ENCODE data around the gene MTFP1.
"Not testable (repeated sequence)": the region's sequence is repeated elsewhere in the genome, so short reads cannot be mapped to it uniquely, and the experiment has no call there.

Gene MTFP1

DNA sequence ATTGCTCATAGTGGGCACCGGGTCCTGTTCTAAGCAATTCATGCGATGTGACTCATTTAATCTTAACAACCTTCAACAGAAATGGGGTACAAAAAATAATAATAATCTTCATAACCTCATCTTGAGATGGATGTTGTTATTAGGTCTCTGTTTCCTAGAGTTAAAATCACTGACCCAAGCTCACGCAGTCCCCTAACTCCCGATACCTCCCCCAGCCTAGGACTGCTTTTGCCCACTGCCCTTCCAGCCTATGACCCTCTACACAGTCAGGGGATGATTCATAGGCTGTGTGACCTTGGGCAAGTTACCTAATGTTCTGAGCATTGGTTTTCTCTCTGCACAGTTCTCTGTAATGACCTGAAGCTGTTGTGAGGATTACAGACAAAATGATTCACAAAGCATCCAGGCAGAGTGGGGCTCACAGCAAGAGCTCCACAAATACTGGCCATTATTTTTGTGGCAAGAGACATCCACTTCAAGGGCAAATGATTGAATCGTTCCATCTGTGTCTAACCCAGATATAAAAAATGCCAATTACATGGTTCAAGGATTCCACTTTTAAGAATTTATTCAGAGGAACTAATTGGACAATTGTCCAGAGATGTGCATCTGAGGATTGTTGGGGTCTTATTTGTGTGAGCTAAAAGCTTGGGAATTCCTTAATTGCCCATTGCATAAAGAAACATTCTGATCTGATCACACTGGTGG lies 20.0 kb downstream of the MTFP1 start:
- H3K4me3 ChIP-seq (ENCODE audit: low read depth, low read length): no peak overlapping the region
- TF ChIP-seq, protein P1, sequence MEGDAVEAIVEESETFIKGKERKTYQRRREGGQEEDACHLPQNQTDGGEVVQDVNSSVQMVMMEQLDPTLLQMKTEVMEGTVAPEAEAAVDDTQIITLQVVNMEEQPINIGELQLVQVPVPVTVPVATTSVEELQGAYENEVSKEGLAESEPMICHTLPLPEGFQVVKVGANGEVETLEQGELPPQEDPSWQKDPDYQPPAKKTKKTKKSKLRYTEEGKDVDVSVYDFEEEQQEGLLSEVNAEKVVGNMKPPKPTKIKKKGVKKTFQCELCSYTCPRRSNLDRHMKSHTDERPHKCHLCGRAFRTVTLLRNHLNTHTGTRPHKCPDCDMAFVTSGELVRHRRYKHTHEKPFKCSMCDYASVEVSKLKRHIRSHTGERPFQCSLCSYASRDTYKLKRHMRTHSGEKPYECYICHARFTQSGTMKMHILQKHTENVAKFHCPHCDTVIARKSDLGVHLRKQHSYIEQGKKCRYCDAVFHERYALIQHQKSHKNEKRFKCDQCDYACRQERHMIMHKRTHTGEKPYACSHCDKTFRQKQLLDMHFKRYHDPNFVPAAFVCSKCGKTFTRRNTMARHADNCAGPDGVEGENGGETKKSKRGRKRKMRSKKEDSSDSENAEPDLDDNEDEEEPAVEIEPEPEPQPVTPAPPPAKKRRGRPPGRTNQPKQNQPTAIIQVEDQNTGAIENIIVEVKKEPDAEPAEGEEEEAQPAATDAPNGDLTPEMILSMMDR (IDR thresholded peaks at IDR 0.05; ENCODE audit: low read depth, low read length): no peak

DNA sequence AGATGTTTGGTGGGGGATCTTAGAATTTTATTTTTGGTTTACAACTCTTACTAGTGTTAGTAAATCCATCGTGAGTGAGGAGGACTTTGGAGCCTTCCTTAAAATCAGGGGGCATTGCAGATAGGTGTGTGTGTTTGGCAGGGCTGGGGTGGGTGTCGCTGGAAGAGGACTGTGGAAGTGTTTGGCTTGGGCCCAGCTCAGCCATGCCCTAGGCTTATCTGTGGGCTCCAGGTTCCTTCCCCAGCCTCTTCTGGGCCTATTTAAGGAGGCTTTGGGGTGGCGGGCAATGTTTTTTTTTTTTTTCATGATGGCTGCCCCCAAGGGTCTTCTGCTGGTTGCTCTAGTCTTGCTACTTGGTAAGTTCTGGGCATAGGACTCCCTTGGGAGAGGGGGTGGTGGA lies 22.1 kb downstream of the MTFP1 start:
- H3K4me3 ChIP-seq (ENCODE audit: low read depth, low read length): no peak overlapping the region
- TF ChIP-seq, protein P1 (IDR thresholded peaks at IDR 0.05; ENCODE audit: low read depth, low read length): no peak

DNA sequence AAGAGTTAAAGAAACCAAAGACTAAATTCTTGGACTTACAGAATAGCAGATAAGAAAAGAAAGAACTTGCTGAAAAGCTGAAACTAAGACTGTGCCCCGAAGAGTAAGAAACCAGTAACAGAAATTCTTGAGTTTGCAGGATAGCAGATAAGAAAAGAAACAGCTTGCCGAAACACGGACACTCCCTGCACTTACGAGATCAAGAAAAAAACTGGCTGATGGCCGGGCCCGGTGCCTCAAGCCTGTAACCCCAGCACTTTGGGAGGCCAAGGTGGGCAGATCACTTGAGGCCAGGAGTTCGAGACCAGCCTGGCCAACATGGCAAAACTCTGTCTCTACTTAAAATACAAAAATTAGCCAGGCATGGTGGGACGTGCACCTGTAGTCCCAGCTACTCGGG lies 25.9 kb downstream of the MTFP1 start:
- not testable (repeated sequence) for H3K4me3 ChIP-seq (ENCODE audit: low read depth, low read length)

DNA sequence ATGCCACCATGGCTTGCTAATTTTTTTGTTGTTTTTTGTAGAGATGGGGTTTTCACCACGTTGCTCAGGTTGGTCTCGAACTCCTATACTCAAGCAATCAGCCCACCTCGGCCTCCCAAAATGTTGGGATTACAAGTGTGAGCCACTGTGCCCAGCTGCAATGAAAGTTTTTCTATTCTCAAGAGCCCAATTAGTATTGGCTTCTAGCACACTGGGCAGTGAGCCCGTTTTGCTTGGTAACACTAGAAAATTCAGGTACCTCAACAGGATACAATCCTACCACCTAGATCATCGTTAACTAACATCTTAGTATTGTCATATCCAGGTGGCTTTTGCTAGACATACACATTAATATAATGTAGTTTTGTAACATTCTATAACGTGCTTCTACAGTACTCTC lies 27.3 kb downstream of the MTFP1 start:
- no peak overlapping the region for H3K4me3 ChIP-seq (ENCODE audit: low read depth, low read length)
- TF ChIP-seq, protein P1 (IDR thresholded peaks at IDR 0.05; ENCODE audit: low read depth, low read length): no peak

DNA sequence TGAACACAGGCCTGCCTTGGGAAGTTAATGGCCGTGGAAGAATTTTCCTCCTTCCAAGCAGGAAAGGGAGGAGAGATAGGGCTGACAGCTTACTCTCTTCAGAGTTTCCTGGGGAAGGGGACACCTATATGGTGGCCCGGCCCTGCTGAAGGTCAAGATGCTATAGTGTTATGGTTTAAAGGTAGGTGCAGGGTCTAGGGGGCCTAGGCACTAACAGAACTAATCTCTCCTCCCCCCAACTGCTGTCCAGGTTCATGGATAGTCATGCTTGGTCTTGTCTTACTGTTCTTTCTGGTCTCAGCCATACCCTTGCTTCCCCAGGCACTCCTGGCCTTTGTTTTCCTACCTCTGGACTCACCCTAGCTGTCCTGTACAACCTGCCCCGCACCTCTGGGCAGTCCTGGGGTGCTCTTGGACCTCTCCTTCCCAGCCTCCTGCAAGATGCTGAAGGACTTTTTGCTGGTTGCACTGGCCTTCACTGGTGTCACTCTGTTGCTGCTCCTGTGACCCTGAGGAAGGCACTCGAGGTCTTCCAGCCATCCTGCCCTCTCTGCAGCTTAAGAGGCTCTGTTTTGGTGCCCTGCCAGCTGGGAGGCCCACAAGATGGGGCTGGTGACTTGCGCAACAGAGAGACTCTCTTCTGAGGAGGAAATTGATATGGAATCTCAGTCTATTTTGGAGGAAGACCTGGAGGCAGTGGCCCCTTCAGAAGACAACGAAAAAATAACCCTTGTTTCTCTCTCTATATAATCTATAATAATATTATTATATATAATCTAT lies 28.4 kb downstream of the MTFP1 start:
- no peak overlapping the region for H3K4me3 ChIP-seq (ENCODE audit: low read depth, low read length)
- TF ChIP-seq, protein P1 (IDR thresholded peaks at IDR 0.05; ENCODE audit: low read depth, low read length): no peak

DNA sequence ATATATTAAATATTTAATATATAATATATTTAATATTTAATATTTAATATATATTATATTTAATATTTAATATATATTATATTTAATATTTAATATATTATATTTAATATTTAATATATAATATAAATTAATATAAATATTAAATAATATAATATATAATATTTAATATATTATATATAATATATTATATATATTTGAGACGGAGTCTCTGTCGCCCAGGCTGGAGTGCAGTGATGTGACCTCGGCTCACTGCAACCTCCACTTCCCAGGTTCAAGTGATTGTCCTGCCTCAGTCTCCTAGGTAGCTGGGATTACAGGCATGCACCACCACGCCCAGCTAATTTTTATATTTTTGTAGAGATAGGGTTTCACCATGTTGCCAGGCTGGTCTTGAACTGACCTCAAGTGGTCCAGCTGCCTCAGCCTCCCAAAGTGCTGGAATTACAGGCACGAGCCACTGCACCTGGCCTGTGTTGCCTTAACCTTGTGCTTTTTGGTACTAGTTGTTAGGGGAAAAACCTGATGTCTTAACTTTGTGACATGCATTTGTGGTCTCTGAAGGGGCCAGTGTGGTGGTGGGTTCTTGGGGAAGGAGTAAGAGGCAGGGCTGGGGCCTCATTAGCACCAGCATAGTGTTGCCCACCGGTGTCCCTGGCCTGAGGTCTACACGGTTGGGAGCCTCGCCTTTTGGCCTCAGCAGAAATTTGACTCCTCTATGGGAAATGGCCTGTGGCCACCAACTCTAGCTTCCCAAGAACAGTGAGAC lies 29.7 kb downstream of the MTFP1 start:
- H3K4me3 ChIP-seq (ENCODE audit: low read depth, low read length): no peak overlapping the region
- TF ChIP-seq, protein P1 (IDR thresholded peaks at IDR 0.05; ENCODE audit: low read depth, low read length): no peak

DNA sequence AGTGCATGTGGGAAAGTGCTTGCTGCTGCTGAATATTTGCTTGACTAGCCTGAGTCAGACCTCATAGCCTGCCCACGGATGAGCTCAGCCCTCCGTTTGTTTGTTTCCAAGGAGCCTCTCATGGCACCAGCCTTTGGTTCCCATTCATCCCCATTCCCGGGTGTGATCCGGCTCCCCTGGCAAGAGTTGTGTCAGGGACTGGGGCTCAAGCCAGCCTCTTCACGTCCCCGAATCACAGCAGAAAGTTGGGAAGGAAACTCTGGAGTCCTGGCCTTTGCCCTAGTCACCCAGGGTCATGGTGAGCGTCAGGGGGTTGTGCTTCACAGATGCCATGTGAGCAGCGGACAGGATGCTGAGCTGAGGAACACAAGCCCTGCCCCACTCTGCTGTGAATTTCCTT lies 32.4 kb downstream of the MTFP1 start:
- H3K4me3 ChIP-seq (ENCODE audit: low read depth, low read length): no peak overlapping the region
- TF ChIP-seq, protein P1 (IDR thresholded peaks at IDR 0.05; ENCODE audit: low read depth, low read length): no peak

Data from WI38 (cell line).